Hepatic stellate cell (primary cell): ENCODE measurements around the gene SHE.

Experiments used
- DNase-seq: peaks from one replicate; pipeline ENCODE4 v3.0.0; 2011; ENCODE audit warnings: low spot score

SHE gene

GRCh38 chr1:154478639-154479038, 23.6 kb downstream of the SHE start:
- no peak for DNase-seq

GRCh38 chr1:154478013-154478412, 24.2 kb downstream of the SHE start:
- DNase-seq: no peak

- no peak for DNase-seq
Observed at GRCh38 chr1:154476791-154477190, 25.4 kb downstream of the SHE start.

- peak; percentile 54 for DNase-seq
Observed at GRCh38 chr1:154474802-154475201, 27.4 kb downstream of the SHE start.

DNA sequence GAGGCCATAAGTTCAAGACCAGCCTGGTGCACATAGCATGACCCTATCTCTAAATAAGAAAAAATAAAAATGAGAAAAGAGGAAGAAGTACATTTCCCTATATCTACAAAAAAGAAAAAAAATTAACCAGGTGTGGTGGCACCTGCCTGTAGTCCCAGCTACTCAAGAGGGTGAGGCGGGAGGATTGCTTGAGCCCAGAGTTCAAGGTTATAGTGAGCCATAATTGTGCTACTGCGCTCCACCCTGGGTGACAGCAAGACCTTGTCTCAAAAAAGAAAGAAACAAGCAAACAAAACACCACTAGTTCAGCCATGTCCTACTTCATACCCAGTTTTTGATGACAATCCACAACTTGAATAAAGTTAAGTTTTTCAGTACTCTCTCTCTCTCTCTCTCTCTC, 30.9 kb downstream of the SHE start:
- DNase-seq: no peak

DNA sequence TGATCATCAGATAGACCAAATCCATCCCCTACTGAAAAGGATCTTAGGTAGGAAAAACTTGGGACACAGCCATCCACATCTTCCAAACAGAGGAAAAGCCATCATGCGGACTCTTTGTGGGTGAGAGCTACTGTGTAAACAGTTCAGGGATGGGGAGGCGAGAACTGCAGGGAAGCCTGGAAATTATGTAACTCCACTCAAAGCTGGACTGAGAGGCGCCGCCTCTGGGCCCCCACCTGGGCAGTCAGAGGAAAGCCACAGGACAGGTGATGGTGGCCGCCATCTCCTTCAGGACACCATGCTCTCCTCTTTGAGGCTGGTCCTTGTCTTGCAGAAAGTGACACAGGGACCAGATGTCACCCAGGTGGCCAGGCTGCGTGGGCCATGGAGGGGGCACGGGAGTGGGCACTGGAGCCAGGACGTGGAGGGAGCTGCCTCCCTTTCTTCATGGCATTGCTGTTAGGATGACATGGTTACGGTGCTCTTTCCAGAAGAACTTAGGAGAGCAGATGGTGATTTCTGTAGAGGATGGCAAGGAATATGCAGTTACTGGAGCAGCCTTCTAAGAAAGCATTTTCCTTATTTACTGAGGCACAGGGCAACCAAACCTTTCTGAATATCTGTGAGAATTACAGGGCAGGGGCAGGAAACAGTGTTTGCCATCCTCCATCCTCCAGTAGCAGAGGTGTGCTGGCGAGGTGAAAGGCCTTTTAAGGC, 32.2 kb downstream of the SHE start:
- DNase-seq: no peak

- DNase-seq: no peak
Observed at GRCh38 chr1:154468535-154469250, 33.5 kb downstream of the SHE start.

- DNase-seq: no peak
Observed at GRCh38 chr1:154467434-154468102, 34.6 kb downstream of the SHE start.

DNA sequence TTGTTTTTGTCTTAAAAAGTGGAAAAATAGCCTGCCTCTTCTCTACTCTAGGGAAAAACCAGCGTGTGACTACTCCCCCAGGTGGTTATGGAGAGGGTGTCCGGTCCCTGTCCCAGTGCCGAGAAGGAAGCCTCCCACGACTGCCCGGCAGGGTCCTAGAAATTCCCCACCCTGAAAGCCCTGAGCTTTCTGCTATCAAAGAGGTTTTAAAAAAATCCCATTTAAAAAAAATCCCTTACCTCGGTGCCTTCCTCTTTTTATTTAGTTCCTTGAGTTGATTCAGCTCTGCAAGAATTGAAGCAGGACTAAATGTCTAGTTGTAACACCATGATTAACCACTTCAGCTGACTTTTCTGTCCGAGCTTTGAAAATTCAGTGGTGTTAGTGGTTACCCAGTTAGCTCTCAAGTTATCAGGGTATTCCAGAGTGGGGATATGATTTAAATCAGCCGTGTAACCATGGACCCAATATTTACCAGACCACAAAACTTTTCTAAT, 35.2 kb downstream of the SHE start:
- DNase-seq: no peak

- DNase-seq: no peak
Observed at GRCh38 chr1:154466206-154466605, 36.0 kb downstream of the SHE start.

- no peak for DNase-seq
Observed at GRCh38 chr1:154465621-154466195, 36.5 kb downstream of the SHE start.

DNA sequence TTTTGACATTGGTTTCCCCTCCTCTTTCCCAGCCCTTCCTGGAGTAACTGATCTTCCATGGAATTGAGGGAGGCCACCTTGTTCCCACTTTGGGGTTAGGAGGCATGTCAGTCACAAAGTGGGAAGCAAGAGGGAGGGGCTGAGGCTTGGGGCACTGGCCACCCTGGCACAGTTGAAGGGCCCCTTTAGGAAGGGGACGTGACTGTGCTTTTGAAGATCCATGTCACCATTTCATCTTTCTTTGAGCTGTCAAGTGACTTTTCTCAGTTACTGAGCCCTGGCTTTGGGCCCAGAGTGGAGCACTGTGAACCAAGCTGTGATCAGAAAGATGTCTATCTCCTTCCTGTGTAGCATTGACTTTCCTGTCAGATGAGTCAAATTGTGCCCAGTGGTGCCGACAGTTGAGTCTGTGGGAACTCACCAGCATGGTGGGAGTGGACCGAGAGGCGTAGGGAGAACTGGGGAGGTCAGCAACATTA, 38.7 kb downstream of the SHE start:
- no peak for DNase-seq

DNA sequence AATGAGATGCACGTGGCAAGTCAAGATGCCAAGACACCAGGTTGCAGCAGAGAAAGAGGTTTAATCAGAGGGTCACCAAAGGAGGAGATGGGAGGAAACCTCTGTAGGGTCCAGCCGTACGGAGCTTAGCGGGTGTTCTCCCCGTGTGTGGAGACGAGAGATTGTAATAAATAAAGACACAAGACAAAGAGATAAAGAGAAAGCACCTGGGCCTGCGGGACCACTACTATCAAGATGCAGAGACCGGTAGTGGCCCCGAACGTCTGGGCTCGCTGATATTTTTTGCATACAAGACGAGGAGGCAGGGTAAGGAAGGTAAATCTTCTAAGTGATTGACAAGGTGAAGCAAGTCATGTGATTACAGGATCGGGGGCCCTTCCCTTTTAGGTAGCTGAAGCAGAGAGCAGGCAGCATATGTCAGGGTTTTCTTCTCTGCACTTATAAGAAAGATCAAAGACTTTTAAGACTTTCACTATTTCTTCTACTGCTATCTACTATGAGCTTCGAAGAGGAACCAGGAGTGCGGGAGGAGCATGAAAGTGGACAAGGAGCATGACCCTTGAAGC, 41.4 kb downstream of the SHE start:
- DNase-seq: no peak

DNA sequence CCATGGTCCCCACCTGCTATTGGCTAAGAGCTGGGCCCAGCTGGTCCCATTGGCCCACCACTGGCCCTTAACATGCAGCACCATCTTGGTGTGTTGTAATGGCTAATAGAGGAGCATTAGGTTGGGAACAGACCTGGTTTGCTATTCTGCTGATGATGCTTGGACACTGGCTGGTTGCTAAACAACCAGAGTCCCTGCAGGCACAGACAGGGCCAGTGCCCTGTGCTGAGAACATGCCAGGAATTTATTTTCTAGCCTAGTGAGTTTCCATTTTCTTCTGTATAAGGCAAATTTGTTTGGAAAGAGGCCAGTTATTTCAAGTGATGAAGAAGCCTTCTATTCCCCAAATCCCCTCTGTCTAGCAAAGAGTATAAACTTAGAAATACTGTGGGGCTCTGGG, 43.1 kb downstream of the SHE start:
- DNase-seq: no peak

- DNase-seq: no peak
Observed at GRCh38 chr1:154456631-154457030, 45.6 kb downstream of the SHE start.

- no peak for DNase-seq
Observed at GRCh38 chr1:154454386-154455120, 47.7 kb downstream of the SHE start.

DNA sequence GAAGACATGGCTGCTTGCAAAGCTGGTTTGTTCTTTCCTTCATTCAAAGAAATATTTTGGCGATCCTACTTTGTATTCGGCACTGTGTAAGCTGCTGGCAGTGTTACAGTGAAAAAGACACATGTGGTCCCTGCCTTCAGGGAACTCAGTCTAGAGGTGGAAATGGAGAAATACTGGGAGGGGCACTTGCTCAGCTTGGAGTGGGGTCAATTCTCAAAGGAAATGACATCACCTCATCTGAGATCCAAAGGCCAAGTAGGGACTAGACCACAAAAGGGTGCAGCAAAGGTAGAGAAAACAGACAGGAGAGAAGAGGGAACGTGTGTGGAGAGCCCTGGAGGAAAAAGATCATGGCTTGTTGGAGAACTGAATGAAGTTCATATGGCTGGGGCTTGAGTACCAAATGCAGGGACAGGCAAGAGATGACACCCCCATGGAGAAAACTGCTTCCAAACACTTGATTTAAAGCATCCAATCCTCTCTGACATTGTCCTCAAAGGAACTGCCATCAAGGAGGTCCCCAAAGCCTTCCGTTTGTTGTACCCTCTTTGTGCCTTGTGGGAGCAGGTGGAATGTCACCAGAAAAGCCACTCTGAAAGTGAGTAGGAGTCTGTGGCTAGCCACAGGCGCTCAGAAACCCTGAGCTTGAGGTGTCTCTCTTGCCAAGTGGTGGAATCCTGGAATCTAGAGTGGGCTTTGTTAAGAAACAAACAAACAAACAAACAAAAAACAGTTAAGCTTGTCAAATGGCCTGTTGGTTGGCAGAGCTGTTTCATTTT, 48.4 kb downstream of the SHE start:
- DNase-seq: no peak

DNA sequence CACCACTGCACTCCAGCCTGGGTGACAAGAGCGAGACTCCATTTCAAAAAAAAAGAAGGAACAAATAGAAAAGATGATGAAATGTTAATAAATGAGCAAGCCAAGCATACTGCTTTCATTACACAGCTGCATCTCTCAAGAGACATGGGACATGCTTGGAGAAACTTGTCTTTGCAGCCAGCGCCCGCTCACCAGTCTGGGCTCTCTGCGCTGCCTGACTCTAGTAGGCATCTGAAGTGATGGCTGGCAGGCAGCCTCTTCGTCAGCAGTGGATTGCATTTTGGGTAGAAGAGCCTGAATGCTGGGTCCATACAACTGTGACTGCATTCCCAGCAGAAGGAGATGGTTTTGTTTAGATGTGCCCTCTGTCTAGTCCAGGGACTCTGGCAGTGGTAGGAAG, 49.1 kb downstream of the SHE start:
- no peak for DNase-seq

GRCh38 chr1:154448331-154448811, 53.8 kb downstream of the SHE start:
- no peak for DNase-seq

DNA sequence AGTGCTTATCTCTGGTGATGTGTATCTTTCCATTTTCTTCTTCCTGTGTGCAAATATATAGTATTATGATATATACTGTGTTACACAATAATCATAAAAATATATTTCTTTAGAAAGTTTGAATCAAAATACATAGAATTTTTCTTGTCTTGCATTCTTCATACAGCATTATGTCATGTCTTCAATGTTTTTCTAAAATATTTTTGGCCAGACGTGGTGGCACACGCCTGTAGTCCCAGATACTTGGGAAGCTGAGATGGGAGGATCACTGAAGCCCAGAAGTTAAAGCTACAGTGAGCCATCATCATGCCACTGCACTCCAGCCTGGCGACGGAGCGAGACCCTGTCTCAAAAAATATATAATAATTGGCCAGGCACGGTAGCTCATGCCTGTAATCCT, 55.4 kb downstream of the SHE start:
- no peak for DNase-seq

DNA sequence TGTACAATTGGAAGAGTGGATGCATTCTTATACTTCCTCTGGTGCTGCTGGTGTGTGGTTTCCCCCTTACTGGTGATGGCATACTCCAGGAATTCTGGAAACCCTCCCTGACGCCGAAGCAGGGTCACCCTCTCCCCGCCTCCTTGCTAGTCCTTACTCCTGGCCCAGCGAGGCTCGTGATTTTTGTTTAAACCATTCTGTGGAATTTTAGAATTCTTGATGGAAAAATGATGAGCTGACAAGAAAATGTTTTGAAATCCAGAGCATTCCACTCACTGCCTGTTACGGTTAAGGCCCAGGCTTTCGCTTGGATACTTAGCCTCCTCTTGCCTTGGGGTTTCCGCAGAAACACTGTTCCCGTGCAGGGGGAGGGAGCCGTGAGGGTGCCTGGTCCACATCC, 55.9 kb downstream of the SHE start:
- peak; percentile 95 for DNase-seq
